Caki2 (cell line): Measurements from ENCODE around the gene UVSSA. TPM values are rescaled to one million over a fixed set of nuclear protein-coding genes. Genes with fewer than 3 reads are reported as not detected.

Experiments
- DNase-seq: peaks from one replicate; pipeline ENCODE4 v3.0.0-alpha.2; 2015; ENCODE audit warnings: low read depth
- in situ Hi-C: cut with HindIII; loops from 2 replicates; pipeline ENCODE4 v1.10.0; 2016; ENCODE audit warnings: low sequenced_read_pairs, low pct_unique_long_range_greater_than_20kb, mixed read lengths
- total RNA-seq: library from RNA; depleted of rRNA; stranded (reverse); fragments of >200 nt; shearing (Covaris generic); gene quantifications from 2 replicates; pipeline ENCODE4 v1.2.3, GENCODE V29; 2014; ENCODE audit warnings: low replicate concordance

UVSSA gene
- total RNA-seq, 1 experiment from 2014 or later = 9.1 TPM

DNA sequence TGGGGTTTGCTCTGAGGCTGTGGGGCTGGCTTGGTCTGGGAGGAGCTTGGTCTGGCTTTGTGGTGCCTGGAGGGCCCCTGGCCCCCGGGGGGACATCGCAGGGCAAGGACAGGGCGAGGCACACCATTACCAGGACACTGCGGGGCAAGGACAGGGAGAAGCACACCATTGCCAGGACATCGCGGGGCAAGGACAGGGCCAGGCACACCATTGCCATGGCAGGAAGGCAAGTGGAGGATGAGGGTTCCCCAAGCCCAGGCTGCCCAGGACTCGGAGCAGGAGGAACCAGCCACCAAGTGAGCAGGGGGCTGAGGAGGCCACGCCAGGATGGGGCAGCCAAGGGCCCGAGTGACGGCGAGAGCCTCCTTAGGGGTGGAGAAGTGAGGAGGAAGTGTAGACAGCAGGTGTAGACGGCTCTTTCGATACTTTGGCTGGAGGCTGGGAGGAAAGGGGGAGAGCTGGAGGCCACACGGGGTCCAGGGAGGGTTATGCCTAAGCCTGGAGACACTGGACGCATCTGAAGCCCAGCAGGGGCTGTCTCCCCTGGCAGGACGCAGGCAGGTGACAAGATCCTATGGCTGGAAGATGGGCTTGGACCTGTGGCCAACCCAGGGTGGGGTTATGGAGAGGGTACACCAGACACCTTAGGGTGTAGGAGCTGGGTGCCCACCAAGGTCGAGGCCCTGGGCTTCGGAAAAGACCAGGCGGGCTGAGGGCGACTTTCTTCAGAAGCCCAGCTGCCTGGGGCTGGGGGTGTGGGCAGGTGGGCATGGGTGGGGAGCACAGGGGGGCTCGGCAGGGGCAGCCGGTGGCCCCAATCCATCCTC, 51.9 kb downstream of the UVSSA start:
- DNase-seq = no peak
- in situ Hi-C loops = no loop called here

DNA sequence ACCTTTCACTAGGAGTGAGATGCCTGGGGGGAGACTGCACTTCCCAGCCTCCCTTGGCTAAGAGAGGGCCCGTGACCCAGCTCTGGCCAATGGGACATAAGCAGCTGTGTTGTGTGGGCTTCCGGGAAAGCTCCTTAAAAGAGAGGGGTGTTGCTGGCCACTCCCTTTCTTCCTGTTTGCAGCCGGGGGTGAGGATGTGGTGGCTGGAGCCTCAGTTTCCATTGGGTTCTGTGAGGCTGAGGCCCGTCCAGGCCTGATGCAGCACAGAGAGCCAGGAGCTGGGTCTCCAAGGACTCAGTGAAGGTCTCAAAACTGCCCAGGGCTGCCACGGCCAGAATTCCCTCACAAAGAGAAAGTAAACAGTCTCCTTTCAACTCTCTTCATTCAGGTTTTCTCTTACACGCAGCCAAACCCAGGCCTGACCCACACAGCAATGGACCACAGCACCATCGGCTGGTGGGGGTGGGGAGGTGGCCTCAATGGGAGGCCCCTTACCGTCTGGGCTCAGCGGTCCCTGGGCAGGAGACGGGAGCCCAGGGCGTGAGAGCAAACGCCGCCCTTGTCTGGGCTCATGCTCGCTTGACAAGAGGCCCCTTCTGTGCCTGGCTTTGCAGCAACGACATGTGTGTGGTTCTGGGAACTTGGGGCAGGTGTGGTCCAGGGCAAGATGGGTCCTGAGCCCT, 52.6 kb downstream of the UVSSA start:
- in situ Hi-C loops = no loop called here
- no peak for DNase-seq

DNA sequence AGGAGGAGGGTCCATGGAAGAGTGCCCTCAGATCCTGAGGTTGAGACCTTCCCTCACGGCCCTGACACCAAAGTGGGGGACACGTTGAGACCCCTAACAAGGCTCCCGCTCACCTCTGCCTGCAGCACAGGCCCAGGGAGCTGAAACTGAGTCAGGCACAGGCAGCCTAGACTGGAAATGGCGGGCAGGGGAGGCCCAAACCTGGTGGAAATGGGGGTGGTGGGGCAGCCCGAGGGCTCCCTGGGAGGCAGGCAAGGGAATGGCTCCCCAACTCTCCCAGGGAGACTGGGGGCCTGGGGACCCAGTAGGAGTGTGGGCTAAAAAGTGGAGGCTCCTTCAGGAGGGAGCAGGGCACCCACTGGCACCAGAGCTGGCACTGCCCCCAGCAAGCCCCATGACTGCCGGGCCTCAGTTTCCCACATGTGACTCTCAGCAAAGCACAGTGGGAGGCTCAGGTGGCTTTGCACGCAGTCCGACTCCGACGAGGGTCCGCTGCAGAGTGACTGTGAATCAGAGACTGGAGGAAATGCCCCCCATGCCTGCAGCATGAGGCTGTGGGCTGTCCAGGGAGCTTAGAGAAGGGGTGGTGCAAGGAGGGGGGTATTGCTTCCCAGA, 53.3 kb downstream of the UVSSA start:
- in situ Hi-C loops = no loop called here

DNA sequence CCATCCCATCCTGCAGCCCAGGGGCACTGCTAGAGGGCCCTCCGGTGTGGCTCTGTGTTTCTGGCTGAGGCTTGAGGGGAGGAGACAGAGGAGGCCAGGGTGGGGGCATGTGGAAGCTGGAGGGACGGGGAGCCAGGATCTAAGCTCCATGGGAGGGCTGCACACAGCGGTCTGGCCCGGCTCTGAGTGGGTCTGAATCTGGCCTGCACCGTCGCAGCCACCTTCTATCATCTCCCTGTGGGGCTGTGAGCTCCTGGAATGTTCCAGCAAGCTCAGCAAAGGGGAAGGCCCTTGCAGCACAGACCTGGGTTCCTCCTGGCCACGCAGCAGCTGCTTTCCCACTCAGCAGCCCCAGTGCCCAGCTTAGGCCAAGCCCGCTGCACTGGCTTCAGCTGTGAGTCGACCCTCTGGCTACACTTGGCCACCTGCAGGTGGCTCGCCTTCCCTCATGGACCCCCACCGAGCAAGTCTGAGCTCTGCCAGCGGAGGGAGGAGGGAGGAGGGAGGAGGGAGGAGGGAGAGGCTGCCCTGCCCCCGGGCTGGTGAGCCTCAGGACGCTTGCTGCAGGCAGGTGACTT, 53.9 kb downstream of the UVSSA start:
- in situ Hi-C loops = no loop called here
- DNase-seq = no peak

More for the DNA sequence above, 53.3 kb downstream of the UVSSA start:
- DNase-seq = no peak

DNA sequence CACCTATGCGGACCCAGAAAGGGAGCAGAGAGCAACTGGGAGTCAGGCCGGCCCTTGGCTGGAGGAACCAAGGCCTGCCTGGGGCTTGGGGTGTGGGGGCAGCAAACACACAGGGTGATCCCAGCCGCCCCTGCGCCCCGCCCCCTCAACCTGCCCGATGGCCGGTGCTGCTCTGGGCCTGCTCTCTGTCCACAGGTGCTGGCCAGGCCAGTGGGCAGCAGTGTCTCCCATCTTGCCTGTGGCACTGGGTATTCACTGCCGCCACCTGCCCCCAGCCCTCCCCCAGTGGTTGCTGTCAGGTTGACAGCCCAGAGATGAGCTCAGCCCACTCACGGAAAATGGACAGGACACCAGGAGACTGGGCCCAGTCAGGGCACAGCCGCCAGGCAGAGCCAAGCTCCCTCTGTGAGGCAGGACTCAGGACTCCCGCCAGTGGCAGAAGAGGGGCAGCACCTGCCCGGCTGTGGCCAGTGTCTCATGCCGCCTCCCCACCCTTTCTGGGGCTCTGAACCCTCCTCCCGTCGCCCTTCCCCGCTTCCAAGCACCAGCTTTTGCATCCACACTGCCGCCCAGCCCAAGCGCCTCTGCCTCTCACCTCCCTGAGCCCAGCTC, 54.5 kb downstream of the UVSSA start:
- in situ Hi-C loops = no loop called here
- DNase-seq = no peak

DNA sequence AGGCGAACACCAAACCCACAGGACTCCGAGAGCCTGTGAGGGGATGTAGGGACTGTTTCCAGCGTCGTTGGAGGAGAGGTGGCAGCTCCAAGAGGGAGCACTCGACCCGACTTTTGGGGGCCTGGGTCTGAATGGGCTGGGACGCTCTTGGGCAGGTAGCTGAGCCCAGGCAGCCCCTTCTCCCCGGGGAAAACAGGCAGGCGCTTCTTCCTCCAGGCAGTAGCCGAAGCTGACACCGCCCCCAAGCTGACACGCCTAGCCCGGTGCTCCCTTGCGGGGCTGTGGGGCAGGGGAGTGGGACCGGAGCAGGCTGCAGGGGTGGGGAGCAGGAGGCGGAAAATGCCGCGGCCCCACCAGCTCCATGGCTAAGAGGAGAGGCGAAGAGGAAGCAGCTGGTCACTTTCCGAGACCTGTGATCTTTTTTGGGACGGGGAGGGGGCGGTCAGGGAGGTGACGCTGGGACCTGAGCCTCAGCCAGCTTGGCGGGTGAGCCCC, 55.1 kb downstream of the UVSSA start:
- in situ Hi-C loops = no loop called here
- DNase-seq = no peak

DNA sequence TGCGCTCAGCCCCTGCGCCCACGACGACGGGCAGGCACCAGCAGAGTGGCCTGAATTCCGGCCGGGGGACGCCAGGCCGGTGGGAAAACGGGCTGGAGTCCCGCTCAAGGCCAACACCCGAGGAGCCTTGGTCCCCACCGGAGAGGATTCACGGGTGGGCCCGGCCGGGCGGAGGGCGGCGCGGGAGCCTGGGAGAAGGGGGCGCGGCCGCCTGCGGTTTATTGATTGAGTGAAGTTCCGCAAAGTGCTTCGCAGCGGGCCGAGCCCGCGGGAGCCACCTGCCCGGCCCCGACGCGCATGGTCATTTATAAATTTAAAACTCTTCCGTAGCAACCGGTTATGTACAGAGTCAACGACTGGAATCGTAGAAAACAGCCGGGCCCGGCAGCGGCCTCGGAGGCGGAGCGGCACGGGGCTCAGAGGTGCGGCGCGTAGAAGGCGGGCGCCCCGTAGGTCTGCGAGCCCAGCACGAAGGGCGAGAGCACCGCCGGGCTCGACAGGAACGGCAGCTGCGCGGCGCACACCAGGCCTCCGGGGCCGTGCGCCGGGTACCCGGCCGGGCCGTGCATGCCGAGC, 55.6 kb downstream of the UVSSA start:
- in situ Hi-C loops = no loop called here
- no peak for DNase-seq

DNA sequence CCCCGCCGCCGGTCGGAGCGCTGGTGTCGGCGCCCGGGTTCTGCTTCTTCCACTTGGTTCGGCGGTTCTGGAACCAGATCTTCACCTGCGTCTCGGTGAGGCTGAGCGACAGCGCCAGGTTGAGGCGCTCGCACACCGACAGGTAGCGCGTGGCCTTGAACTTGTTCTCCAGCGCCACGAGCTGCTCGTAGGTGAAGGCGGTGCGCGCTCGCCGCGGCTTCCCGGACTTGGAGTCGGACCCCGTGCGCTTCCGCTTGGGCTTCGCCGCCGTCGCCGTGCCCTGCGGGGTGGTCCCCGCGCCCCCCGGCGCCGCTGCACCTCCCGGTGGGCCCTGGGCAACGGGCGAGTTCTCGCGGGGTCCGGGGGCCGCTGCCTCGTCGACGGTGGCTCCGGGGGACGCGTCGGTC, 56.2 kb downstream of the UVSSA start:
- in situ Hi-C loops = no loop called here
- no peak for DNase-seq

DNA sequence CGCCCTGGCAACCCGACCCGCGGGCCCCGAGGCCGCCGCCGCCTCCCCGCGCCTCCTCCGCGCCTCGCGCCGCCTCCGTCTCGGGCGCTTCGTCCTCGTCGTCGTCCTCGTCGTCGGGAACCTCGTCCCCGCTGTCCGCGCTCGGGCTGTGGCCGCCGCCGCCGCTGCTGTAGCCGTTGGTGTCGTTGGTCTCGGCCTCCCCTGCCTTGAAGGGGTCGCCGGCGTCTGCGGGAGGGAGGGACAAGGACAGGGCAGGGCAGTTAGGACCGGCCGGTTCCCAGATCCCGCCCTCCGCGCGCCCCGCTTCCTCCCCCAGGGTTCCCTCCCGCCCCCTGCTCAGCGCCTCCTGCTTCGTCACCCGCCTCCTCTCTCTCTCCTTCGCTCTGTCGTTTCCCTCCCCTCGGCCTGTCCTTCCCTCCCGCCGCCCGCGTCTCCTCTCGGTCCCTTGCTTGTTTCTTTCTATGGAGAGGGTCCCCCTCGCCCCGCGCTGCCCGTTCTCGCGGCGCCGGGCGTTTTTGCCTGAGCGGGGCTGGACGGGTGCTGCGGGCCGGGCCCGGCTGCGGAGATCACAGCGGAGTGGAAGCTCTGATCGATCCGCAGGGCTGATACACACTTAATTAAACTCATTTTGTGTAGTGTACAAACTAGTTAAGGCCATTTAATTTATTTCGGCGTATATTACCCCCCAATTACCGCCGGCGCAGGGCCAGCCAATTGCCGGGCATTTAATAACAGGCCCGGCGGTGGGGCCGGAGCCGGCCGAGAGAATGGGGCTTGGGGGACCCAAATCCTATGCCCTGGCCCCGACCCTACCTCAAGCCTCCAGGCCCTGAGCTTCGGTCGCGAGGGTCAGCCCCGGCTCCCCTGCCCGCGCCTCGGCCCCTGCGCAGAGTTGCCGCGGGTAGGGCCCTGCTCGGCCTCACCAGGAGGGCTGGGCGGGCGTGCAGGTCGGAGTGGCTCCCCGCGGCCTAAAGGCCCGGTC, 56.9 kb downstream of the UVSSA start:
- no peak for DNase-seq
- in situ Hi-C loops = no loop called here

DNA sequence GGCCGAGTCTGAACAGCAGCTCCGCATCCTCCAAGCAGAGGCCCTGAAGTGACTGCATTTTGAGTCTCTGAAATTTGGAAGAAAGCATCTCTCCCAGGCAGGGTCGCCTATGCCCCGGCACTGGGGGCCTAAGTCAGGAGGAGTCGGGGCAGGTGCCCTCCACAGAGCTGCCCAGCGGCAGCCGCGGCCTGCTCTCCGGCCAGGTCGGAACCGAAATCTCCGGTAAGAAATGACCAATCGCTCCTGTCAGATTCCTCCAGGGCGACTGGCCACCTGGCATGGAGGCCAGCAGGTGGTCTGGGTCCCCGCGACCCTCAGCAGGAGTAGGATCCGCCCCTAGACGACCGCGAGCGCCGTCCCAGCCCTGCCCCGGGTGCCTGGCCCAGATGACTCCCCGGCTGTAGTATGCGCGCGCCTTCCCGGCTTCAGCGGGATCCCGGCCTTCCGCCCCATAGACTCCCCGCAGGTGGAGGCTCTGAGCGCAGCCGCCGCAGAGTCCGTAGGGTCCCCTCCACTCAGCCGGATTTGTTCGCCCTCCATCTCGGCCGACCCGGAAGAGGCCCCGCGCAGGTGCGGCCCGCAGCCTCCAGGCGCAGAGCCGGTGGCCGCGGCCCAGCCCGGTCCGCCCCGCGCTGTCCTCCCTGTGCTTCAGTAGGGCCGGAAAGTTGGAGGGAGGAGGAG, 57.7 kb downstream of the UVSSA start:
- no peak for DNase-seq
- in situ Hi-C loops = no loop called here

DNA sequence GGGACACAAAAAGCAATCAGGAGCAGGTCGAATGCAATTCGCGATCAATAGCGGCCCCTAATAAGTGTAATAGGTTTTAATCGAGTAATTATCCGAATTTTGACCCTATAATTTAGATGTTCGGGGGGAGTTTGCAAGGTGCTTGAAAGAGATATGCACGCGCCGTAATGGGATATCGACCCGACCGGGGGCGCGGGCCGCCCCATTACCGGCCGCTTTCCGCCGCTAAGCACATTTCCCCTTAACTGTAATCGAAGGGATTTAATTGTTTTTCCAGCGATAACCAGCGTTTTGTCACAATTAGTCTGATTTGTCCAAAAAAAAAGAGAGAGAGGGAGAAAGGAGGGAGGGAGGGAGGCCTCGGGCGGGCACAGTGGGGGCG, 58.2 kb downstream of the UVSSA start:
- no peak for DNase-seq
- in situ Hi-C loops = no loop called here

DNA sequence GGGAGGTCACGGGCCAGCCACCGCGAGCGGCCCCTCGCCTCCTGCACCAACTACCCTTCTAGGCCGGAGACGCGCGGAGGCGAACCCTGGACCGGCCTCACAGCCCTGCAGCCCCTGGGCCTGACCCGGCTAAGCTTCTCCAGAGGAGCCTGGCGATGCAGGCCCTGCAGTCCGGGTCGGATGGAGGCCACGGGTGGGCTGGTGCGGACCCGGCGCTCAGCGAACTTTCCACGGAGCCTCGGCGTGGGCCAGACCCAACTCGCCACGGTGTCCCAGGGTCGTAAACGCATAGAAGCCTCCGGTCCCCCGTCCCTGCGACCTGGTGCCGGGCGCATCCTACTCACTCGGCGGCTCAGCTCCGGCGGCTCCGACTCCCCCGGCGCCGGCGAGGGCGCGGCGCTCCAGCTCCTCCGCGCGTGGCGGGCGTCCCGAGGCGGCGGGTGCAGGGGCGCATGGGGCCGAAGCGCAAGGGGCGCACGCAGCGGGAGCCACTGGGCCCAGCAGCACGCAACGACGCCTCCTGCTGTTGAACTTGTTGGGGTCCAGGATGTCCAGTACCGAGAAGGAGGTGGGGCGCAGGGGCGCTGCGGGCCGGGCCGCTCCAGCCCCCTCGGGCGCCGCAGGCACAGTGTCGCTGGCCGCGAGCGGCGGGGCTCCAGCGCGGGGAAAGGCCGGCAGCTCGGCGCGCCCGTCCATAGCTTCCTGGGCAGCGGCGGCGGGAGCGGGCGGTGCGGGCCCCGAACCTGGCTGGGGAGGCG, 58.8 kb downstream of the UVSSA start:
- no peak for DNase-seq
- in situ Hi-C loops = no loop called here

DNA sequence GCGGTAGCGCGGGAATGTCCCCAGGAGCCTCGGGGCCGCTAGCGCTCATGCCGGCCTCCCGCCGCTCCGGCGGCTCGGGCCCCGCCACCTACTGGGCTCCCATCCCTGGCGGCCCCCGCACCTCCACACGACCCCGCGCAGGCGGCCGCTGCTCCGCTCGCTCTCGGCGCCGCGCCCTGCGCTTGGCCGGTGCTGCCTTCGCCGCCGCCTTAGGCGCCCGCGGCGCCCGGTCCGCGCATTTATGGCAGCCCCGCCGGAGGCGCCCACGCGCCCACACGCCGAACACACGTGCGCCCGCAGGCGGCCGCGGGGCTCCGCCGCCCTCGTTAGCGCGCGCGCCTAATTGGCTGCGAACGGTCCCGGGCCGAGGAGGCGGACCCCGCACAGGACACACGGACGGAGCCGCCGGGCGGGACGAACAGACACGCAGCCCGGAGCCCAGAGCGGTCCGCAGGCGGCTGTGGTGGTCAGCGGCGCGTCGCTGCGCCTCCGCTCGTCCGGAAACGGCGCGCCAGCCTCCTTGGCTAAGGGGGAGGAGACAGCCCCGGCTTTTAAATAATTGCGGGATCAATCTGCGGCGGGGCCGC, 59.5 kb downstream of the UVSSA start, which contains the start of gene NKX1-1:
Gene NKX1-1, minus strand, starts transcription at position 49 of the 587 bp plus-strand sequence. Its CDS starts 0 bp downstream, at position 49.
- DNase-seq = no peak
- in situ Hi-C loops = no loop called here

DNA sequence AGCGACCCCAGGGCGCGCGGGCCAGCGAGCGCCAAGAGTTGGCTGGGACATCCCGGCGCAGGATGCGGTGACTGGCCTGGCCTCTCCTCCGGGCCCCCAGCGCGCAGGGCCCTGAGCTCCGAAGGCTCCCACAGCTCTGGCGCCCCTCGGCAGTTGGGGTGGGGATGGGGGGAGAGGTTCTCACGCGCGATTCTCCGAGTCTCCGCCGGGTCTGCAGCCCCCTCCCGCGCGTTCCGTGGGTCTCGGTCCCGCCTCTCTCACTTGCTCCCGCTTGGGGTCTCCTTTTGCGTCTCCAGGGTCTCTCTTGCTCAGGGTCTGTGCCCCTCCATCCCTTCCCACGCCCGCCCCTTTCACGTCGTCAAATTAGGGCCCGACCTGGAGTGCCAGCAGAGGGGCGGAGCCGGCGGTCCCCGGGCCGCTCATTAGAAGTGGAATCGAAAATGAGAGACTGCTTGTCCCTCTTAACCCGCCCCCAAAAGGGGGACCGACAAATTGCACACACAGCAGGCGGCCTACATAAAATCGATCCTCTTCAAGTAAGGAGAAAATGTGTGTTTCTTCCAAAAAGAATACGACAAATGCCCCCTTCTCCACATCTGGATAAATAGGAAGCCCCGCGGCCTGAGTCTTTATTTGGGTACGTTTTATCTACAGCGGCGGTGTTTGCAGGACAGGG, 60.1 kb downstream of the UVSSA start:
- DNase-seq = no peak
- in situ Hi-C loops = no loop called here
